ENCODE results near the gene TRMT61B.

TRMT61B gene

GRCh38 chr2:28870146-28870891 lies at the start of gene TRMT61B:
TRMT61B (minus strand) TSS chr2:28870309; CDS start chr2:28870277, 32 bp downstream.
- peak; percentile 90 for DNase-seq

- no peak for DNase-seq
Observed at GRCh38 chr2:28915939-28916338, 45.8 kb upstream of the TRMT61B start.

GRCh38 chr2:28909655-28910353 lies 39.7 kb upstream of the TRMT61B start:
- DNase-seq, result no peak

GRCh38 chr2:28908172-28908571 lies 38.1 kb upstream of the TRMT61B start:
- DNase-seq, result no peak

GRCh38 chr2:28906821-28907220 lies 36.7 kb upstream of the TRMT61B start:
- no peak for DNase-seq

GRCh38 chr2:28906376-28906775 lies 36.3 kb upstream of the TRMT61B start:
- no peak for DNase-seq

GRCh38 chr2:28905533-28905932 lies 35.4 kb upstream of the TRMT61B start:
- no peak for DNase-seq

- DNase-seq, result no peak
Observed at GRCh38 chr2:28904802-28905457, 34.8 kb upstream of the TRMT61B start.

- no peak for DNase-seq
Observed at GRCh38 chr2:28904295-28904694, 34.2 kb upstream of the TRMT61B start.

- DNase-seq, result no peak
Observed at GRCh38 chr2:28902584-28902983, 32.5 kb upstream of the TRMT61B start.

GRCh38 chr2:28901841-28902240 lies 31.7 kb upstream of the TRMT61B start:
- no peak for DNase-seq

GRCh38 chr2:28901202-28901601 lies 31.1 kb upstream of the TRMT61B start:
- DNase-seq, result no peak

GRCh38 chr2:28898048-28898447 lies 27.9 kb upstream of the TRMT61B start:
- no peak for DNase-seq

- DNase-seq, result no peak
Observed at GRCh38 chr2:28896906-28897305, 26.8 kb upstream of the TRMT61B start.

- DNase-seq, result peak; percentile 12
Observed at GRCh38 chr2:28895189-28895893, 25.2 kb upstream of the TRMT61B start.

GRCh38 chr2:28894470-28895188 lies 24.5 kb upstream of the TRMT61B start, which contains the start of gene WDR43:
WDR43 (plus strand) TSS chr2:28894667; CDS start chr2:28894699, 32 bp downstream.
- DNase-seq, result peak; percentile 93

- DNase-seq, result no peak
Observed at GRCh38 chr2:28893488-28893887, 23.4 kb upstream of the TRMT61B start.

- no peak for DNase-seq
Observed at GRCh38 chr2:28880193-28880592, 10.1 kb upstream of the TRMT61B start.

- no peak for DNase-seq
Observed at GRCh38 chr2:28871620-28872019, 1.5 kb upstream of the TRMT61B start.

GRCh38 chr2:28869494-28870145 lies 489 bp downstream of the TRMT61B start:
- DNase-seq, result no peak

GRCh38 chr2:28868611-28869010 lies 1.5 kb downstream of the TRMT61B start:
- DNase-seq, result no peak

GRCh38 chr2:28855977-28856376 lies 14.1 kb downstream of the TRMT61B start:
- DNase-seq, result no peak
